DOHH2 (cell line): ENCODE measurements around the gene PTGFRN.

Source experiments
- H3F3A ChIP-seq: fragments of 200-600 bp; sonication (generic), shearing (Covaris generic); 2 replicates; pipeline ENCODE4 v1.6.0; 2016; ENCODE audit warnings: antibody characterized with exemption, mild to moderate bottlenecking; ENCODE audit not compliant: control insufficient read depth, insufficient read depth
- H3K27ac ChIP-seq: fragments of 200-600 bp; sonication (generic); 2 replicates; pipeline ENCODE4 v1.5.1; 2014; ENCODE audit warnings: low read depth, mild to moderate bottlenecking, low read length, moderate library complexity
- H3K27me3 ChIP-seq: fragments of 200-600 bp; sonication (generic); 2 replicates; pipeline ENCODE4 v1.6.1; 2014; ENCODE audit warnings: mild to moderate bottlenecking, low read length, mixed read lengths; ENCODE audit not compliant: control insufficient read depth
- H3K36me3 ChIP-seq: fragments of 200-600 bp; sonication (generic); 2 replicates; pipeline ENCODE4 v1.6.1; 2014; ENCODE audit warnings: mild to moderate bottlenecking, low read length, moderate library complexity, mixed read lengths; ENCODE audit not compliant: control insufficient read depth
- H3K4me1 ChIP-seq: fragments of 200-600 bp; sonication (generic); 2 replicates; pipeline ENCODE4 v1.6.1; 2014; ENCODE audit warnings: mild to moderate bottlenecking, low read length, mixed read lengths; ENCODE audit not compliant: control insufficient read depth
- H3K4me2 ChIP-seq: fragments of 200-600 bp; sonication (generic); 2 replicates; pipeline ENCODE4 v1.6.0; 2014; ENCODE audit warnings: mild to moderate bottlenecking, low read length, moderate library complexity
- H3K4me3 ChIP-seq: fragments of 200-600 bp; sonication (generic); 2 replicates; pipeline ENCODE4 v1.5.1; 2014; ENCODE audit warnings: mild to moderate bottlenecking, low read length, mixed read lengths
- H3K79me2 ChIP-seq: fragments of 200-600 bp; sonication (generic); 2 replicates; pipeline ENCODE4 v1.6.1; 2014; ENCODE audit warnings: mild to moderate bottlenecking, low read length, mixed read lengths; ENCODE audit not compliant: control insufficient read depth
- H3K9me2 ChIP-seq: fragments of 200-600 bp; sonication (generic); replicated peaks from 2 replicates; pipeline ENCODE4 v1.6.1; 2014; ENCODE audit warnings: mild to moderate bottlenecking, low read length, mixed read lengths; ENCODE audit not compliant: control insufficient read depth
- H3K9me3 ChIP-seq: fragments of 200-600 bp; sonication (generic); 2 replicates; pipeline ENCODE4 v1.6.1; 2014; ENCODE audit warnings: antibody characterized with exemption, low read length, mixed read lengths; ENCODE audit not compliant: control insufficient read depth, insufficient read depth
- H4K20me1 ChIP-seq: fragments of 200-600 bp; sonication (generic); 2 replicates; pipeline ENCODE4 v1.6.0; 2014; ENCODE audit warnings: low read depth, mild to moderate bottlenecking, antibody characterized with exemption, low read length, moderate library complexity; ENCODE audit not compliant: control insufficient read depth, insufficient read depth
- CTCF ChIP-seq: fragments of 200-600 bp; sonication (generic); IDR thresholded peaks from one replicate; pipeline ENCODE4 v1.5.1; 2014; ENCODE audit warnings: antibody characterized with exemption, mild to moderate bottlenecking, low read depth, low read length; ENCODE audit not compliant: poor library complexity, severe bottlenecking
- EZH2phosphoT487 ChIP-seq: fragments of 200-600 bp; sonication (generic); IDR thresholded peaks from 2 replicates; pipeline ENCODE4 v1.6.1; 2017; ENCODE audit warnings: borderline replicate concordance, mild to moderate bottlenecking, antibody characterized with exemption, low read length, moderate library complexity, mixed read lengths

The PTGFRN gene

GRCh38 chr1:117034791-117035290 lies 125.1 kb downstream of the PTGFRN start:
- no peak overlapping the region for H3K4me2 ChIP-seq
- no peak for TF ChIP-seq EZH2phosphoT487
- no peak for TF ChIP-seq CTCF
- H3K27ac ChIP-seq = no peak overlapping the region
- H3K79me2 ChIP-seq = no peaks in the 10 kb centered on the region
- no peak overlapping the region for H3K4me3 ChIP-seq
- H3K9me3 ChIP-seq = no peaks in the 10 kb centered on the region
- no peaks in the 10 kb centered on the region for H3F3A ChIP-seq
- H4K20me1 ChIP-seq = no peaks in the 10 kb centered on the region
- H3K4me1 ChIP-seq = no peaks in the 10 kb centered on the region
- no peaks in the 10 kb centered on the region for H3K27me3 ChIP-seq
- no peaks in the 10 kb centered on the region for H3K9me2 ChIP-seq
- no peaks in the 10 kb centered on the region for H3K36me3 ChIP-seq

- Histone ChIP-seq H3K4me3 (no peak overlapping the region), H4K20me1 (no peaks in the 10 kb centered on the region), H3F3A (no peaks in the 10 kb centered on the region), H3K4me1 (no peaks in the 10 kb centered on the region), H3K27ac (no peak overlapping the region), H3K9me2 (no peaks in the 10 kb centered on the region), H3K4me2 (no peak overlapping the region), H3K36me3 (no peaks in the 10 kb centered on the region), H3K9me3 (no peaks in the 10 kb centered on the region), H3K27me3 (no peaks in the 10 kb centered on the region), H3K79me2 (no peaks in the 10 kb centered on the region)
- TF ChIP-seq EZH2phosphoT487 (no peak), CTCF (no peak)
These were observed 126.3 kb downstream of the PTGFRN start for GRCh38 chr1:117036018-117036461.

- no peak overlapping the region for H3K27ac ChIP-seq
- H3F3A ChIP-seq = no peaks in the 10 kb centered on the region
- TF ChIP-seq EZH2phosphoT487 (no peak), CTCF (no peak)
- no peak overlapping the region for H3K4me2 ChIP-seq
- no peaks in the 10 kb centered on the region for H3K4me1 ChIP-seq
- H3K9me3 ChIP-seq = no peaks in the 10 kb centered on the region
- H3K36me3 ChIP-seq = no peaks in the 10 kb centered on the region
- H3K9me2 ChIP-seq = no peaks in the 10 kb centered on the region
- no peak overlapping the region for H3K4me3 ChIP-seq
- H3K79me2 ChIP-seq = no peaks in the 10 kb centered on the region
- no peaks in the 10 kb centered on the region for H3K27me3 ChIP-seq
- H4K20me1 ChIP-seq = no peaks in the 10 kb centered on the region
These were observed 128.1 kb downstream of the PTGFRN start for GRCh38 chr1:117037802-117038201.

GRCh38 chr1:117038236-117038635 lies 128.5 kb downstream of the PTGFRN start:
- Histone ChIP-seq H3K79me2 (no peaks in the 10 kb centered on the region), H4K20me1 (no peaks in the 10 kb centered on the region), H3K36me3 (no peaks in the 10 kb centered on the region), H3K4me3 (no peak overlapping the region), H3K4me1 (no peaks in the 10 kb centered on the region), H3K9me3 (no peaks in the 10 kb centered on the region), H3F3A (no peaks in the 10 kb centered on the region), H3K27me3 (no peaks in the 10 kb centered on the region), H3K4me2 (no peak overlapping the region), H3K9me2 (no peaks in the 10 kb centered on the region), H3K27ac (no peak overlapping the region)
- no peak for TF ChIP-seq CTCF
- TF ChIP-seq EZH2phosphoT487 = no peak
